ENCODE measurements around the gene ZNF385A. TPM values are rescaled to one million over a fixed set of nuclear protein-coding genes. Genes with fewer than 3 reads are reported as not detected.

ZNF385A gene
- 15.6 TPM for total RNA-seq (ENCODE audit: unreplicated experiment)
- long read RNA-seq, partial matches to known transcripts = 0 of 1 reads
- long read RNA-seq, other reads (novel, unspliced or antisense) = 1 of 1 reads

GRCh38 chr12:54384591-54385041 is at the start of gene ZNF385A:
Gene ZNF385A, minus strand, starts transcription at chr12:54384733. Its CDS starts 219 bp downstream, at chr12:54384514.
- Mint-ChIP-seq H3K27me3 (ENCODE audit: unreplicated experiment) (peaks cover 11% of the 10 kb centered on the region), H3K27ac (ENCODE audit: unreplicated experiment) (no peak within 1 kb of the TSS), H3K4me3 (ENCODE audit: unreplicated experiment) (no peak within 1 kb of the TSS), H3K4me1 (ENCODE audit: unreplicated experiment) (peaks cover 33% of the 10 kb centered on the region), H3K9me3 (ENCODE audit: unreplicated experiment) (no peaks in the 10 kb centered on the region), H3K36me3 (ENCODE audit: low read depth, unreplicated experiment) (peaks cover 5% of the 10 kb centered on the region)
- no peak for DNase-seq (ENCODE audit: low spot score)
- TF ChIP-seq CTCF (IDR thresholded peaks at IDR 0.05; ENCODE audit: unreplicated experiment) = no peak

GRCh38 chr12:54432815-54433164 is 48.3 kb upstream of the ZNF385A start:
- TF ChIP-seq CTCF (IDR thresholded peaks at IDR 0.05; ENCODE audit: unreplicated experiment) = no peak
- Mint-ChIP-seq H3K4me3 (ENCODE audit: unreplicated experiment) (no peak overlapping the region), H3K9me3 (ENCODE audit: unreplicated experiment) (no peaks in the 10 kb centered on the region), H3K27me3 (ENCODE audit: unreplicated experiment) (peaks cover 15% of the 10 kb centered on the region), H3K27ac (ENCODE audit: unreplicated experiment) (peak overlapping the region; percentile 98), H3K4me1 (ENCODE audit: unreplicated experiment) (peaks cover 62% of the 10 kb centered on the region), H3K36me3 (ENCODE audit: low read depth, unreplicated experiment) (peaks cover 13% of the 10 kb centered on the region)
- DNase-seq (ENCODE audit: low spot score) = peak; percentile 44

- H3K27ac Mint-ChIP-seq (ENCODE audit: unreplicated experiment) = peak overlapping the region; percentile 98
- peak; percentile 57 for DNase-seq (ENCODE audit: low spot score)
- no peaks in the 10 kb centered on the region for H3K9me3 Mint-ChIP-seq (ENCODE audit: unreplicated experiment)
- no peak for TF ChIP-seq CTCF (IDR thresholded peaks at IDR 0.05; ENCODE audit: unreplicated experiment)
- H3K4me1 Mint-ChIP-seq (ENCODE audit: unreplicated experiment) = peaks cover 68% of the 10 kb centered on the region
- peak overlapping the region; percentile 81 for H3K4me3 Mint-ChIP-seq (ENCODE audit: unreplicated experiment)
- H3K36me3 Mint-ChIP-seq (ENCODE audit: low read depth, unreplicated experiment) = peaks cover 13% of the 10 kb centered on the region
- peaks cover 17% of the 10 kb centered on the region for H3K27me3 Mint-ChIP-seq (ENCODE audit: unreplicated experiment)
Observed at GRCh38 chr12:54431911-54432814, 47.6 kb upstream of the ZNF385A start.

- Mint-ChIP-seq H3K27me3 (ENCODE audit: unreplicated experiment) (peaks cover 23% of the 10 kb centered on the region), H3K9me3 (ENCODE audit: unreplicated experiment) (no peaks in the 10 kb centered on the region), H3K36me3 (ENCODE audit: low read depth, unreplicated experiment) (peaks cover 7% of the 10 kb centered on the region), H3K4me3 (ENCODE audit: unreplicated experiment) (peak overlapping the region; percentile 15), H3K4me1 (ENCODE audit: unreplicated experiment) (peaks cover 79% of the 10 kb centered on the region), H3K27ac (ENCODE audit: unreplicated experiment) (peak overlapping the region; percentile 98)
- no peak for DNase-seq (ENCODE audit: low spot score)
- TF ChIP-seq CTCF (IDR thresholded peaks at IDR 0.05; ENCODE audit: unreplicated experiment) = no peak
Observed at GRCh38 chr12:54430471-54431069, 46.0 kb upstream of the ZNF385A start.
